ENCODE data around the gene NR4A2. TPM values are rescaled to one million over a fixed set of nuclear protein-coding genes. Genes with fewer than 3 reads are reported as not detected.

The NR4A2 gene
- total RNA-seq, 1 donor from 2014 or later, result 4.0 TPM

DNA sequence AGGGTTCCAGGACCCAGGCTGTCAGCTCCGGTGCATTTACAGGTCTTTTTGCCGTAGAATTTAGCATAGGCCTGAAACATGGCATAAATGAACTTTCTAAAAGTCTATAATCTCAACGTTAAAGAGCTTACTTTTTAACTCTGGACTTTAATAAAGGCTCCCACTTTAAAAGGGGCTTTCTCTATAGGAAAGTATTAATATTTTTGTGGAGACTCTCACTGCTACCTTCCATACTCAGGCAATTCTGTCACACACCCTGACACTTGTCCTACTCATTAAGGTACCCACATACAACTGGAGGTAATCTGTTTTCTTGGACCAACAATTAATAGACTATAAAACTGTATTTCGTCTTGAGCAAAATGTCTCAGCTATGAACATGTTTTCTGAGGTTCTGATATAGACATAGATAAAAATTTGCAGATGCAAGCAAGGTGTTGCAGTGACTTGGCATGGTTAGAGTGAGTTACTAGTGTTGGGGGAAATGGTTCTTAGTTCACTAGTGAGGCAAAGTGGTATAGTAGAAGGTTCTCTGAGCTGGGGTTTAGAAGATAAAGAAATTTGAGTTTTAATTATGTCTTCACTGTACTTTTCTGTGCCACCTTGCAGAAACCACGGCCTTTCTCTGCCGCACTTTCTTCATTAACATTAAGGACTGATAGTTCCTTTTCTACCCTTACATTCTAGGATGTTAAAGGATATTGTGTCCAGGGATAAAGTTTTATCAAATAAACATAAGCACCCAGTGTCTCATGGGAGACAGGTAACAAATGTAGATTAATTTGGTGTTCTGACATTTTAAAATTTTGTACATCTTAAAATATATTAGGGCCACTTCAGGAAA lies 10.8 kb upstream of the NR4A2 start:
- Histone ChIP-seq H3K27me3 (ENCODE audit: low read depth) (no peaks in the 10 kb centered on the region), H3K4me1 (peaks cover 36% of the 10 kb centered on the region), H3K4me3 (peak overlapping the region; percentile 75), H3K36me3 (no peaks in the 10 kb centered on the region), H3K27ac (peak overlapping the region; percentile 100), H3K9me3 (no peaks in the 10 kb centered on the region)
- DNase-seq (no peak), ATAC-seq (no peak)
- intact Hi-C loops (cut with DNase I), result no loop called here
- TF ChIP-seq, protein P1, sequence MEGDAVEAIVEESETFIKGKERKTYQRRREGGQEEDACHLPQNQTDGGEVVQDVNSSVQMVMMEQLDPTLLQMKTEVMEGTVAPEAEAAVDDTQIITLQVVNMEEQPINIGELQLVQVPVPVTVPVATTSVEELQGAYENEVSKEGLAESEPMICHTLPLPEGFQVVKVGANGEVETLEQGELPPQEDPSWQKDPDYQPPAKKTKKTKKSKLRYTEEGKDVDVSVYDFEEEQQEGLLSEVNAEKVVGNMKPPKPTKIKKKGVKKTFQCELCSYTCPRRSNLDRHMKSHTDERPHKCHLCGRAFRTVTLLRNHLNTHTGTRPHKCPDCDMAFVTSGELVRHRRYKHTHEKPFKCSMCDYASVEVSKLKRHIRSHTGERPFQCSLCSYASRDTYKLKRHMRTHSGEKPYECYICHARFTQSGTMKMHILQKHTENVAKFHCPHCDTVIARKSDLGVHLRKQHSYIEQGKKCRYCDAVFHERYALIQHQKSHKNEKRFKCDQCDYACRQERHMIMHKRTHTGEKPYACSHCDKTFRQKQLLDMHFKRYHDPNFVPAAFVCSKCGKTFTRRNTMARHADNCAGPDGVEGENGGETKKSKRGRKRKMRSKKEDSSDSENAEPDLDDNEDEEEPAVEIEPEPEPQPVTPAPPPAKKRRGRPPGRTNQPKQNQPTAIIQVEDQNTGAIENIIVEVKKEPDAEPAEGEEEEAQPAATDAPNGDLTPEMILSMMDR (IDR thresholded peaks at IDR 0.05), result no peak

DNA sequence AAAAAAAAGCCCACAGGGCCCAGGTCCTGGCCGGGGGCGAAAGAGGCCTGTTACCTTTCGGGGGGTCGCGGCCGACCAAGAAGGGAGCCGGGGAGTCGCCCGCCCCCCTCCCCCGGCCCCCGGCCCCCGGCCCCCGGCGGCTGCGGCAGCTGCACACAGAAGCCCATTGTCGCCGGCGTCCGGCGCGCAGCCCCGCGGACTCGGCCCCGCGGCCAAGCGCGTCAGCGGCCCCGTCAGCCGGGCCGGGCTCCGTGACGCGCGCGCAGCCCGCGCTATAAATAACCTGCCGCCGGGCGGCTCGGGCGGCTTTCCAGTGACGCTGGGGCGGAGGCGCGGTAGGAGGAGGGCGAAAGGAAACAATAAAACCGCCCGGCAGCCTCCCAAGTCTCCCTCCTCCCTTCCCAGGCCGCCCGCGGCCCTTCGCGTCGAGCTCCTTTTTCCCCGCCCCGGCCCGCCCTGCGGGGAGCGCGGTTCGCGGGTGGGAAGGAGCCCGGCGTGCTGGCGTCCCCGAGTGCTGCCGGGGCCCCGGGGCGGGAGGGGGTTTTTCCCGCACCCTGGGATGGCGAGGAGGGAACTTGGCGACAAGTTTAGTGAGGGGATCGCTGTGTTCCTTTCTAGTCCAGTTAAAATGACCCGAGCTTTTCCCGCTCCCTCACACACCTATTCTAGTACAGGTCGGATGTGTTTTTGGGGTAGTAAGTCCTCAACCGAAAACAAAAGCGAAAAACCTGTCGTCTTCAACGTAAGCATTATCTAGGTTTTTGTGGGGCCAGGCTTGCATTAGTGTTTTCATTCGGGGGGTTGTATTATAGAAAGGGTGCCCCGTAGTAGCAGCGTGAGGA lies 10.0 kb upstream of the NR4A2 start:
- H3K27me3 ChIP-seq (ENCODE audit: low read depth), result no peaks in the 10 kb centered on the region
- peak overlapping the region; percentile 100 for H3K27ac ChIP-seq
- peak; percentile 96 for DNase-seq
- peak; percentile 91 to 94 for ATAC-seq
- intact Hi-C loops (cut with DNase I), result no loop called here
- no peaks in the 10 kb centered on the region for H3K9me3 ChIP-seq
- peak overlapping the region; percentile 75 for H3K4me3 ChIP-seq
- no peaks in the 10 kb centered on the region for H3K36me3 ChIP-seq
- TF ChIP-seq, protein P1 (IDR thresholded peaks at IDR 0.05), result no peak
- H3K4me1 ChIP-seq, result peaks cover 38% of the 10 kb centered on the region

DNA sequence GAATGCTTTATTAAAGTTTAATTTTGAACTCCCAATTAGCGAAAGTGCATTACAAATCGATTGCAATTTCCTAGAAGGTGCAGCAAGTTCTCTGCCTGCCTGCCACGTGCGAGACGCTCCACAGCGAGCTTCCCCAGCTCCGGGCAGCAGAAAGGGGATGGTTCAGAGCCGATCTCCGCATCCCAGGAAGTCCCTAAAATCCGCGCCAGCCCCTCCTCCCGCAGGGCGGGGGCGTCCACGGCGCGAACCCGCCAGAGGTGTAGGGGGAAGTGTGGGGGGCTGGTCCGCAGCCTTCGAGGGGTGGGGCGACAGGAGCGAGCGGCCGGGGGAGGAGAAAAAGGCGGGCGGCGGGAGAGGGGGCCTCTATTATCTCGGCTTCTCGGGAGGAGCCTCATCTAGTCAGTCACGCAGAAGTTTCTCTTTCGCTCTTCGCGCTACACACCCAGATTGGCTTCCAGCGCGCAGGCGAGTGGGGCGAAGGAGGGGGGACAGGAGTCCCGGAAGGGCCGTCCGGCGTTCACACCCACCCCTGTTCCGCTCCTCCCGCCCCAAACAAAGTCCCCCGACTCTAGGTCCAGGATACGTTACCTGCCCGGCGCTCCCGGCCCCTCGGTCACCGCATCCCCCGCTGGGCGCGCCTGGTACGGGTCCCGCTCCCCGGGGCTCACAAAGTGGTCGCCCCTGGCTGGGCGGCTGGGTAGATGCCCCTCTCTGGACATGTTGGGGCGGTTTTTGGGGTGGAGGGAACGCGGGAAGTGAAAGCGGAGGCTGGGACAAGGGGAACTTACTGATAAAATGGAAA lies 9.1 kb upstream of the NR4A2 start:
- intact Hi-C loops (cut with DNase I), result no loop called here

DNA sequence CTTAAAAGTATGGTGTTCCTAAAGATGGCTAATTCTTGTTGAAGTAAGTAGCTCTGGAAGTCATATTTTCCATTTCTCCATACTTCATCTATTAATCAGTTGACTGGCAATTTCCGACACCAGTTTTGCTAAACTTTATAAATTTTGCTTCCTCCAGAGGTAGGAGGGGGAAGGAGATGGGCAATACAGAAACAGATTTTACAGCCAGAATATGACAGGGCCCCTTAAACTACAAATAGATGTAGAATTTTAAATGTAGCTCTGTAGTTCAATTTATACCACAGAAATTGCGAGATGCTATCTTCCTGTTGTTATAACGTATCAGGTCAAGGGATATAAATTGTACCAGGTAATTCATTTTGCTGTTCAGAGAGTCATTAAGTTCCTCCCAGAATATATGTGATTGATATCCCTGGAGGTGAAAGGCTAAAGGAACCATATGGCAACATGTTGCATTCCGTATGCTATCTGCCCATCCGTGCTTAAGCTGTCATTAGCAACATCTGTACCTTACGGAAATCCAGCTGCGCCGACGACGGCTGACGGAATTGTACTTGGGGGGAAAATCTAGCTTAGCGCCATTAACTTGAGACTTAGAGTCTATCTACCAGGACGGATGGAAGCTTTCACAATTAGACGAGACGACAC lies 8.4 kb upstream of the NR4A2 start:
- DNase-seq (no peak), ATAC-seq (no peak)
- Histone ChIP-seq H3K27me3 (ENCODE audit: low read depth) (no peaks in the 10 kb centered on the region), H3K4me1 (peaks cover 41% of the 10 kb centered on the region), H3K36me3 (no peaks in the 10 kb centered on the region), H3K9me3 (no peaks in the 10 kb centered on the region), H3K4me3 (peak overlapping the region; percentile 75), H3K27ac (peak overlapping the region; percentile 100)
- intact Hi-C loops (cut with DNase I), result no loop called here
- TF ChIP-seq, protein P1 (IDR thresholded peaks at IDR 0.05), result no peak

More for the DNA sequence above, 9.1 kb upstream of the NR4A2 start:
- H3K27ac ChIP-seq, result peak overlapping the region; percentile 100
- no peaks in the 10 kb centered on the region for H3K36me3 ChIP-seq
- peak; percentile 93 to 95 for ATAC-seq
- H3K9me3 ChIP-seq, result no peaks in the 10 kb centered on the region
- H3K4me3 ChIP-seq, result peak overlapping the region; percentile 75
- H3K4me1 ChIP-seq, result peaks cover 38% of the 10 kb centered on the region
- DNase-seq, result peak; percentile 93
- TF ChIP-seq, protein P1 (IDR thresholded peaks at IDR 0.05), result no peak
- H3K27me3 ChIP-seq (ENCODE audit: low read depth), result no peaks in the 10 kb centered on the region
